GM18861 (cell line): ENCODE measurements around the gene CRYL1.

ENCODE experiments used
- ATAC-seq: cut with Tn5 transposase; IDR thresholded peaks from one replicate; pipeline ENCODE4 v1.9.1; 2021; ENCODE audit not compliant: unreplicated experiment

The CRYL1 gene

DNA sequence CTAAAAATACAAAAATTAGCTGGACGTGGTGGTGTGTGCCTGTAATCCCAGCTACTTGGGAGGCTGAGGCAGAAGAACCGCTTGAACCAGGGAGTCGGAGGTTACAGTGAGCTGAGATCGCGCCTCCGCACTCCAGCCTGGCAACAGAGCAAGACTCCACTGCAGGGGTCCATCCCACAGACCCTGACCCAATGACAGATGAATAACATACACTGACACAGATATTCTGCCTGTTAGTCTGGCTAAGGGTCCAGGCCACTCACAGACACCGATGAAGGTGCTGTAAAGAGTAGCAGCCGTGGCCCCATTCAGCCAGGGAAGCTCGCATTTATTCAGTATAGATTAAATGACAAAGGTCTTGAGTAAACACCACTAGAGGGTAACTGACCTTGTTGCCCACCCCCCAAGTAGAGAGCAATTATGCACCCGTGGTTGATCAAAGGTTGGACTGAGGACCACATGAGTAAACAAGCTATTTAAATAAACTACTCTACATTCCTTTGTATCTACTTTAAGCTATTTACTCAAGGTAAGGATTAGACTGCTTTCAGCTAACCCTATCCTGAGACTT is 8.5 kb upstream of the CRYL1 start:
- ATAC-seq = no peak

DNA sequence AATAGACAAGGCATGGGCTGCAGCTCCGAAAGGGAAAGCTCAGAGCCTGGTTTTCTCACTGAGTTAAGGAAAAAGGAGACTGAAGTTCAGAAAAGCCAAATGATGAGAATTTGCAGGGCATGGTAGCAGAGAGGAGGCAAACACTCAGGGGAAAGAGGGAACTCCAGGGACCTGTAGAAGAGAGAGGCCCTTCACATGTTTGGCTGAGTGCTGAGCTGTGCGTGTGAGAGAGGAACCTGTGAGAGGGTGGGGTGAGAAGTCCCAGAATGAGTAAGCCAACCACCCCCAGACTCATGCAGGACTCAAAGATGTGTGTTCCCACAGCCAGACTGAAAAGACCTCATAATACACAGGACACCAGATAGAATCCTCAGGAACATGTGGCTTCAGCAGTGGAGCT is 2.8 kb upstream of the CRYL1 start:
- no peak for ATAC-seq

DNA sequence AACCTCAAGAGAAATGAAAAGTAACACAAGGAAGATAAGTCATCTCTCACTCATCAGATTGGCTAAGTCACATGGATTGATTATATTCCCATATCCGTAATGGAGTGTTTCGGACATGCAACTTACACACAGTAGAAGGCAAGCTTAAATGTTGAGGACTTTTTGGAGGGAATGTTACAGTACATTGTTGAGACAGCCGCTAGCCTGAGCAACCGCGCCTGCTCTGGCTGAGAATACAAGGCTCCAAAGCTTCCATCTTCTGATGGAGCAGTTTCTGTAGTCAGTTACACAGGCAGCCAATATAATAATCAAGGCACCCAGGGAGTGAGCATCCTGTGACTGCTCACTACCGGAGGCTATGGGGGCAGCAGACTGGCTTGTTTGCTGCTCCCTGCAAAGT is 1.0 kb upstream of the CRYL1 start:
- ATAC-seq = no peak

DNA sequence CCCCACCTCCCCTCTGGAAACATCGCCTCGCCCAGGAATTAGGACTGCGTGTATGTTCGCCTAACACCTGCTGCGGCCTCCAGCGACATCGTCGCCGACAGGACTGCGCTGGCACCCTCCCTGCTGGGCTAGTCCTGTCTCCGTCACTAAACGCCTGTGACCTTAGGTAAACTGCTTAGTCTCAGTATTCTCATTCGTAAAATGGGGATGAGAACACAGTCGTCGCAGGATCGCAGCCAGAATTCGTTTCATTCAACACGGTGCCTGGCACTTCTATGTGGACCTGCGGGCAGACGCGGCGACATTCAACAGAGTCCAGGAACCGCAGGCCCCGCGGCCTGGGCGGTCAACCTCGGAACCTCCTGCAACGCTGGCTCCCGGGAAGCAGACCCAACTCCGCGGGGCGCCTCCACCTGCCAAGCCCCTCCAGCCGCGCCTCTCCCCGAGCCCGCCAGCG is 485 bp downstream of the CRYL1 start:
- peak; percentile 13 for ATAC-seq

DNA sequence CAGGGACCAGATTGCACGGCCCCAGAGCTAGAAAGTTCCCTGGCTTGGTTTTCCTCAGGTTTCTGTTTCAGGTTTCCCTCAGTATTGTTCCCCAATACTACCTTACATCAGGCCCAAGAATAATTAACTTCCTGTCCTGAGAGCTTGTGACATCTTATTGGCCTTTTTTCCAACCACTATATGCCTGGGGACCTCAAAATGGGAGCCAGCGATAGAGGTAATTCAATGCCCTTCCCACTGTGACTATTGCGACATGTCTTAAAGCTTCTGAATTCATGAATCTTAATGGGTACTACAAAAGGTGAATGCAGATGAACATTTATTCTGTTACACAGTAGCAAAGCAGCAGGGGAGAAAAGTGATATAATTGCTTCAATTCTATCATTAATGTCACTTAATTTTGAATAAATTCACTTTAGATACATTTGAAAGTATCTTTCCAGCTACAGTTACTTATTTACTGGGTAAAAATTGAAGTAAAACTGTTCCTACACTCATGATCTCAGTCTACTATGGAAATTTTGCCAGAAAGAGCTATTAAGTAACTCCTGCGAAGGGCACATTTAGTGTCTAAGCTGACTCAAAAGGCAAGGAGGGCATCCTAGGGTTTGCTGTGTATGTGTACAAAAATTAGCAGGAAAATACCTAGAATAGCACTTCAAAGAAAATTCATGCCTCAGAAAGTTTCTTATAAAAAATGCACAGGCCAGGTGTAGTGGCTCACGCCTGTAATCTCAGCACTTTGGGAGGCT is 4.1 kb downstream of the CRYL1 start:
- ATAC-seq = no peak

DNA sequence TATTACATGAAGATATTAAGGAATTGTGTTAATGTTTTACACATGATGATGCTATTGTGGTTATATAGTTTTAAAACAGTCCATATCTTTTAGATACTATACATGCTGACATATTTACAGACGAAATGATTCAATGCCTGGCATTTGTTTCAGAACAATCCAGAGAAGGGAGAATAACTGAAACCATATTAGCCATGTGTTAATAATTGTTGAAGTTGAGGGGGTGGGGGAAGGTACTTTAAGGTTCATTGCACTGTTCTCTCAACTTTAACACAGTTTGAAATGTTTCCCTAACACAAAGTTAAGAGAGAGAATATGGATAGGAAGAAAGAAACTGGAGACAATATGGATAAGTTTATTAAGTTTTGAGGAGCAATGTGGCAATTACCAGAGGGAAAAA is 5.8 kb downstream of the CRYL1 start:
- no peak for ATAC-seq

DNA sequence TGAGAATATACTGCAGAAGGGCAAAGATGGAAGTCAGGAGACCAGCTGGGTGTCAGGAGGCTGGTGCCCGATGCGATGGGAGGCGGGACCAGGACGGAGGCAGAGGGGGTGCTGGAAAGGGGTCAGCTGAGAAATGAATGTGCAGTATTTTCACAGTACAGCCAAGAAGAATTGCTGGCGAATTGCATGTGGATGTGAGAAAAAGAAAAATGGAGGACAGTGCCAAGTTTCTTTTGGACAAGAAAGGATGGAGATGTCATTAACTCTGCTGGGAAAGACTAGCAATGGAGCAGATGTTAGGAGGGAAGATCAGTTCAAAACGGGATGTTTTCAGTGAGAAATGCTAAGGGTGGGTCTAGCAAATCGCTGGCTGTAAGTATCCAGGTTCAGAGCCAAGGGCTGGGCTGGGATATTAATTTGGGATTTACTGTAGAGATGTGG is 7.0 kb downstream of the CRYL1 start:
- no peak for ATAC-seq

DNA sequence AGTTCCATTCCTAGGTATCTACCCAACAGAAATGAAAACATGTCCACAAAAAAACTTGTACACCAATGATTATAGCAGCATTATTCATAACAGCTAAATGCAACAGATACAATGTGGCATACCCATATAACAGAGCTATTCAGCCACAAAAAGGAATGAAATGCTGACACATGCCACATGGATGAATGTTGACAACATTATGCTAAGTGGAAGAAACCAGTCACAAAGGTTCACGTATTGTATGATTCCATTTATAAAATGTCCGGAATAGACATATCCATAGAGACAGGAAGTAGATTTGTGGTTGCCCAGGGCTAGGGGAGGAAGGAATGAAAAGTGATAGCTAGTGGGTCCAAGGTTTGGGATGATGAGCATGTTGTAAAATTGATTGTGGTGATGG is 10.8 kb downstream of the CRYL1 start:
- ATAC-seq = no peak

DNA sequence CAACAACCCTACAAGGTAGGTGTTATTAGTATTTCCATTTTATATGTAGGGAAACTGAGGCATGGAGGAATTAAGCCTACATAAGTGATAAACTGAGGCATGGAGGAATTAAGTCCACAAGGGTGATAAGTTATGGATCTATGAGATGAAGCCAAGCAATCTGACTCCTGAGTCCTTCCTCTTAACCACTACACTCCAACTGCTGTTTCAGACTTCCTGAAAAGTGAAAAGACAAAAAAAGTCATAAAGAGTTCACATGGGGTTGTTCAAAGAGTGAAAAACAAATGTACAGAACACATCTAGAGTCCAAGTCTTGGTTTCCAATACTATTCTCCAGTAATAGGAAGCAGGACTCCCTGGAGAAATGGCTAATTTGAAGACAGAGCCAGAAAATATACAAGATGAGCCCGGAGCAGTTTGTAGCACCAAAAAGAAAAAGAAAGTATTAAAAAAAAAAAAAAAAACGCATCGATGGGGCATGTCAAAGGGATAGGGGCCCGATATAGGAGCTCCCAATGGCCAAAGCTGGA is 12.1 kb downstream of the CRYL1 start:
- no peak for ATAC-seq

DNA sequence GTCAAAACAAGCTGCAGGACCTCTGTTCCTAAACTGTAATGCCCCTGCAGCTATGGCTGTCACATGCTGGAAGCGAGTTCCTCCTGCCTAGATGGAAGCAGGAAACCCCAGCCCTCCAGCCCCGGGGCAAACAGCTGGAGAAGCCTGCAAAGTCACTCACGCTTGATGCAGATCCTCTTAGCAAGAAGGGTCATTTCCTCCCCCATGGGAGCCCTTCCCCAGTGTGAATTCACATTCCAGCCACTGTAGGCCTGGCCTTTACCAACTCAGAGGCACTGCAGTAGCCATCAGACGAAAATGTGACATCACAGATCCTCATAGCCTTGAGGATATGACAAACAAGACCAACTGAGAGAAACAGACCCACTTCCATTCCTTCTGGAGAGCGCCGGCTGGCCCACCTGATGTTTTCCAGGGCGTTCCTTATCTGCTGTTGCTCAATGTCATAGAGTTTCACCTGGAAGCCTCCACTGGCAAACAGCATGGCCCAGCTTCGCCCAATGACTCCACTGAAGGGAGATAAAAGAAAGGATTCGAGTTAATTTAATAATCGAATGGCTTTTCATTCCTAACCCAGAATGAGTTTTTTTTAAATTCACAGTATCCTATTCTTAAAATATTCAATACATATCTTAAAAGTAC is 13.5 kb downstream of the CRYL1 start:
- no peak for ATAC-seq

DNA sequence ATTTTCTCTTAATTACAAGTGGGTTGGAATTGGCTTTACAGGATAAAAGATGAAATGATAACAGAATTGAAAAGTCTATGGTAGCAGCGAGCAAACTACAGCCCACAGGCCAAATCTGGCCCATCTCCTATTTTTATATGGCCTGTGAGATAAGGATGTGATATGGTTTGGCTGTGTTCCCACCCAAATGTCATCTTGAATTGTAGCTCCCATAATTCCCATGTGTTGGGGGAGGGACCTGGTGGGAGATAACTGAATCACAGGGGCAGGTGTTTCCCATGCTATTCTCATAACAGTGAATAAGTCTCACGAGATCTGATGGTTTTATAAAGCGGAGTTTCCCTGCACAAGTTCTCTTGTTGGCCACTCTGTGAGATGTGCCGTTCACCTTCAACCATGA is 19.0 kb downstream of the CRYL1 start:
- ATAC-seq = no peak

DNA sequence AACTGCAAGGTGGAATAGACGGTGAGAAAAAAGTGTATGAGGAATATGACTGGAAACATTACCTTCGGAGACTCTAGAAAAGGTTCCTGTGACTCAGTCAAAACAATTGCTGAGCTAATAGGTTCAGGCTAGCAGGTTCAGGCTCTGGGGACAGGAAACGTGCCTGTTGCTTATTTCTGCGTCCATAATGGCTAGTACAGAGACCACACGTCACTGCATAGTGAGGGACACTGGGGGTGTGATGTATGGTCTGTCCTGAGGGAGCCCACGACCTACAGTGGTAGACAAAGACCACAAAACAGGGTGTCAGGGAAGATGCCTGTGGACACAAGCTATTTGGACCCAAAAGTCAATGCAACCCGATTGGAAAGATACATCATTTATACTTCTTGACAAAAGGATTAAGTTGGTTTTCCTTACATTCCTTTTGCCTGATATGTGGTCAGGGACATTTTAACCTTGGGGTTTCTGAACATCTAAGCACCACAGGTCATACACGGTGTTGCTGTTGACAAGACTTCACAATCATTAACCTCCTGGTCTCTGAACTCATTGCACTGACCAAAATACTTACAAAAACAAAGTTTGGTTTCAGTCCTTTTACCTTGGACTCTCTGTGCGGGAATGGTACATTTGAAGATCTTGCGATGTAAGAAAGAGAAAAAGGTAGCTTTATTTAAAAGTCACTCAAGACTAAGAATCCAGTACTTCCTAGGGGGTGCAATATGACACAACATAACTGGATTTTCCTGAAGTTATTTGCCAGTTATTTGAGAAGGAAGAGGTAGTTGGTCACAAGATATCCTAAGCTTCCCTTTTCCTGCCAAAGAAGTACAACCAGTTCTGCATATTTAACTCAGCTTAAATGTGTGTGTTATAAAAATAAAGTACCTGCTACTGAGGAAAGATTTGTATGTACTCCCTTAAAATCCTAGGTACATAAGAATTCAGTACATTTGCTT is 20.0 kb downstream of the CRYL1 start:
- ATAC-seq = no peak

DNA sequence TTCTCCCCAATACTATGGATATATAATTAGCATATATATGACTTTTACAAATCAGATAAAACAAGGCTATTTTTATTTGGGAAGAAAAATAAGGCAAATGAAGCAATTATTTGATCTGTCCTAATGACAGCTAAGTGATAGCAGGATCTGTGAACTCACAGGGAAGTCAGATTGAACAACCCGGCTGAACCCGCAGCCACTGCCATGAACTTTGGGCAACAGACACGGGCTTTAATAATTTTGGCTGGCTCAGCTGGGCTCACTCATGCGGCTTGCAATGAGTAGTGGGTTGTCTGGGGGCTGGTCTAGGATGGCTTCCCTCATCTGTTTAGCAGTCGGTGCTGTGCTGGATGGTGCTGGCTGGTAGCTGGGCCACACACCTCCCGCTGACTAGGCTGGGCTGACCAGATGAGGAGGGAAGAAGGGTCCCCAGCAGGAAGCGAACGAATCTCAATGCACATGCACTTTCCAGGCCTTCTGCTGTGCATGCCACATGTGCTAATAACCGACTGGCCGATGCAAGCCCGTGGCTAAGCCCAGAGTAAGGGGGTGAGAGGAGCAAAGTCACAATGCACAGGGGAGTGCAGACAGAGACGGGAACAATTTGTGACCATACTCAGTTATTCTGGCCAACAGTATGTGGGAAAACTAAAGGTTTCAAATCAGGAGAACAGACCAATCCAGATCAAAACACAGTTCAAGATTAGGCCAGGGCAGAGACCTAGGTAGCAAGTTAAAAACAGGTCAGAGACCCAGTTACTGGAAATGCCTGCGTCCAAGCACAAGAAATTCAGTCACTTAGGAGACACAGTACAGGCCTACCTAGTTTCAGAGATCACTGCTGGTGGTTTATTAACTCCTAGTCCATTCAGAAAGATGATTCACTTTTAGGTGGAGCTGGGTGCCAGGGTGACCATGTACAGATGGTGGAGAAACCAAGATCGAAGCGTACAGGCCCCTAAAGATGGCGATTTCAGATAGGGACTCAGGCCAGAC is 22.3 kb downstream of the CRYL1 start:
- ATAC-seq = no peak

DNA sequence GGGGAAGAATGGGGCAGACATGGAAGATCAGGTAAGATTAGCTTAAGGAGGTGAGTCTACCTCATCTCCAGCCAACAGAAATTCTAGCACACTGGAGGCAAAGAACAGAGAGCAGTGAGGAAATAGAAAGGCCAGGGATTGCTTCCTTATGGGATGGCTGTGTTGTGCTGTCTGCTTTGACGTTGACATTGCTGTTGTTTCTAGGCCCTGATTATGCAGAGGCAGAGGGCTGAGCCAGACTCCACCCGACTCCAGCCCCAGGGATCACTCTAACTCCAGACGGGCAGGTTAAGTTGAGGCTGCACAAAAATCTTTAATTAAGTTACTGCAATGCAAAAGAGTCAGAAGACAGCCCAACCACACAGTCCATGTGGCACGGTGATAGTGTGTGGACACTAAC is 24.1 kb downstream of the CRYL1 start:
- ATAC-seq = no peak

DNA sequence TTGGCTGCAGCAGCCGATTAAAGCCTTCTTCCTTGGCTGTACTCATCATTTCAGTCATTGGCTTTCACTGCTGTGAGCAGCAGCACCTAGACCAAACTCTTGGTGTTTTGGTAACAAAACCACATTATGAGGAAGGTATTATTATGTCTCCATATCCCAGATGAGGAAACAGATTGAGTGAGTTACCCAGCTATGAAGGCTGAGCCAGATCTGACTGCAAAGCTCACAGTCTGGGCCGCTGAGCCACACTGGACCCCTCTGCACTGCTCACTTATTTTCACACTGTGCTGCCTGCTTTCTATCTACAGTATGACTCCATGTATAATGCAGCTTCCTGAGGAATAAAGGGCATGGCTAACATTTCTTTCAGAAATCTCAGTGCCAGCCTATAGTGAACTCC is 24.5 kb downstream of the CRYL1 start:
- no peak for ATAC-seq

DNA sequence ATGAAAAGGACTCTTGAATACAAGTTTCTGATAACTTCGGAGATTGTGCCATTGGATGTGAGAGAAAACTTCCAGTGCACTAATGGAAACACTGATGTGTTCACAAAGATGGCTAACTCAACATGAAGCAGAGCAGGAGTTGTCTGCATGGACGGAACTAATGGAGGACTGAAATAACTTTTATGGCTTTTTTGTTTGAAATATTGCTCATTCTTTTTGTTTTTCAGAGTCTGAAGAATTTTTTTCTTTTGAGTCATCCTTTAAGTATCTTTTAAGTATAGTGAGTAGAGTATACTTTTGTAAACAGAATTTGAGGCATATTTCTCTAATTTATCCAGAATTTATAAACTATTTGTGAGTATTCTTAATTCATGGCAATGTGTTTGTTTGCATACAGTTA is 25.7 kb downstream of the CRYL1 start:
- ATAC-seq = no peak

DNA sequence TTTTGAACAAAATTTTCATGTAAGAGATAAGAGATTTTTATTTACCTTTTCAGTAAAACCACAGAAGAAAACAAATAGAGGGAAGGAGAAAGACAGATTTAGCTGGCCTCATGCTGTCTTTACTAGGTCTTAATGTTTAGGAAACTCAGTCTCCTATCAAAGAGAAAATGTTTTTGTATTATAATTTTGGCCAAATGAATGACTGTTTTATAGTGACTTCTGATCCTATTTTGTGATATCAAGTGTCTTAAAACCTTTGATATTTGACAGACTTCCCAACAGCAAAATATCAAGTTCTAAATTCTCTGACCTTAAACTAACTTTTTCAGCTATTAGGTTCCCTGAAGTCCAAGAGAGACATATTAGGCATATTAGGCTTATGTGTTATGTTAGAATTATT is 27.0 kb downstream of the CRYL1 start:
- no peak for ATAC-seq

DNA sequence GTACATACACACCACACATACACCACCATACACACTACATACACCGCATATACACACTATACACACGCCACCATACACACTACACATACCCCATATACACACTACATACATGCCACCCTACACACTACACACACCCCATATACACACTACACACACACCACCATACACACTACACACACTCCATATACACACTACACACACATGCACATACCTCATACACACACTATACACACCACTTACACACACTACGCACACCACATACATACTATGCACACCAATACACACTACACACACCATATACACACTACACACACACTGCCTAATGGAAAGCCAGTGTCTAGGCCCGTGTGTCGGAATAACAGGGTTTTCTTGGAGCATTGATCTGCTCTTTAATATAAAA is 27.5 kb downstream of the CRYL1 start:
- ATAC-seq = no peak

DNA sequence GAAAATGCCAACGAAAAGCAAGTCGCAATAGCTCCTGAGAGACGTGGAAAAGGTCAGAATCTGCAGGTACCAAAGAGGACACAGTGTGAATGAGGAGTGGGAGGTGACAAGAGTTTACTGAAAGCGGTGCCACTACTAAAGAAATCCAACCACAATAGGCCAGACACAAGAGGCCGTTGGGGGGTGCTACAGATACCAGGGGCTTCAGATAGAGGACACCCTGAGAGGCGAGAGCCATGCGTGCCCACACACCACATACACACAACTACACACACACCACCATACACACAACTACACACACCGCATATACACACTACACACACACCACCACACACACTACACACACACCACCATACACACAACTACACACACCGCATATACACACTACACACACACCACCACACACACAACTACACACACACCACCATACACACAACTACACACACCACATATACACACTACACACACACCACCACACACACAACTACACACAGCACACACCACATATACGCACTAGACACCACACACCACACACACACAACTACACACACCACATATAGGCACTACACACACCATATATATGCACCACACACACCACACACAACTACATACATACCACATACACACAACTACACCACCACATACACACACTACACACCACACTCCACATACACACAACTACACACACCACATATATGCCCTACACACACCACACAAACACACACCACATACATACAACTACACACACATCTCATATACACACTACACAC is 28.5 kb downstream of the CRYL1 start:
- ATAC-seq = no peak
